ENCODE measurements around the gene JAKMIP2. TPM values are rescaled to one million over a fixed set of nuclear protein-coding genes. Genes with fewer than 3 reads are reported as not detected.
A peak's percentile ranks its signal among the peaks of the same experiment; 100 is the strongest.
"Not testable (repeated sequence)": the region's sequence is repeated elsewhere in the genome, so short reads cannot be mapped to it uniquely, and the experiment has no call there.

JAKMIP2 gene
- total RNA-seq, 1 donor from 2014 or later: 6.0 TPM

DNA sequence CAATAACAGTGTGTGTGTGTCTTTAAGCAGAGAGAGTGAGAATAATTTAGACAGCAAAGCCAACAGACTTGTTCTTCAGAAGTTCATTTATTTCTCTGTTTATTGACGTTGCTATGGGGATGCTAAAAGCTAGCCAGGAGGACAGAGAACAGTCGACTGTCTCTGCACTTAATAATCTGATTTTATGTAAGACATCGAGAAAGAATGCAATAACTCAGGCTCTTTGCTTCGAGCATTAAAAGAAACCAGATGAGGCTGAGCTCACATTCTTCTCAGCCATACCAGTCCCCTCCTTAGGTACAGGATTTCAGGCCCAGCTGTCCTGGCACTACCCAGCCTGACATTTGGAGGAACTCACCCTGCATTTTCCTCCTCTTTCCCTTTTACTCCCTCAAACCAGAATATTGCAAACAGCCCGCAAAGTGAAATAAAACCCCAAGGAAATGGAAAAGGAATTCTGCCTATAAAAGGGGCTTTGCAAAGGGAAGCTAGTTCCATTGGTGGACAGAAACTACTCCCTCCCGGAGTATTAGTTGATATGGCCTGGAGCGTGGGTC, 228.2 kb downstream of the JAKMIP2 start:
- no peak overlapping the region for H3K4me3 Mint-ChIP-seq (ENCODE audit: low read depth)
- TF ChIP-seq, protein P1, sequence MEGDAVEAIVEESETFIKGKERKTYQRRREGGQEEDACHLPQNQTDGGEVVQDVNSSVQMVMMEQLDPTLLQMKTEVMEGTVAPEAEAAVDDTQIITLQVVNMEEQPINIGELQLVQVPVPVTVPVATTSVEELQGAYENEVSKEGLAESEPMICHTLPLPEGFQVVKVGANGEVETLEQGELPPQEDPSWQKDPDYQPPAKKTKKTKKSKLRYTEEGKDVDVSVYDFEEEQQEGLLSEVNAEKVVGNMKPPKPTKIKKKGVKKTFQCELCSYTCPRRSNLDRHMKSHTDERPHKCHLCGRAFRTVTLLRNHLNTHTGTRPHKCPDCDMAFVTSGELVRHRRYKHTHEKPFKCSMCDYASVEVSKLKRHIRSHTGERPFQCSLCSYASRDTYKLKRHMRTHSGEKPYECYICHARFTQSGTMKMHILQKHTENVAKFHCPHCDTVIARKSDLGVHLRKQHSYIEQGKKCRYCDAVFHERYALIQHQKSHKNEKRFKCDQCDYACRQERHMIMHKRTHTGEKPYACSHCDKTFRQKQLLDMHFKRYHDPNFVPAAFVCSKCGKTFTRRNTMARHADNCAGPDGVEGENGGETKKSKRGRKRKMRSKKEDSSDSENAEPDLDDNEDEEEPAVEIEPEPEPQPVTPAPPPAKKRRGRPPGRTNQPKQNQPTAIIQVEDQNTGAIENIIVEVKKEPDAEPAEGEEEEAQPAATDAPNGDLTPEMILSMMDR (IDR thresholded peaks at IDR 0.05; ENCODE audit: unreplicated experiment): no peak

GRCh38 chr5:147553817-147554216, 228.7 kb downstream of the JAKMIP2 start:
- not testable (repeated sequence) for H3K9me3 Mint-ChIP-seq (ENCODE audit: low read depth); H3K4me3 Mint-ChIP-seq (ENCODE audit: low read depth); DNase-seq (ENCODE audit: low spot score, unreplicated experiment); H3K27me3 Mint-ChIP-seq; H3K36me3 Mint-ChIP-seq (ENCODE audit: insufficient read depth)
- H3K4me1 Mint-ChIP-seq (ENCODE audit: low read depth): peaks cover 10% of the 10 kb centered on the region
- H3K27ac Mint-ChIP-seq: peak overlapping the region; percentile 14

More for the DNA sequence above, 228.2 kb downstream of the JAKMIP2 start:
- Mint-ChIP-seq H3K27ac (peak overlapping the region; percentile 14), H3K36me3 (ENCODE audit: insufficient read depth) (no peaks in the 10 kb centered on the region), H3K9me3 (ENCODE audit: low read depth) (peaks cover 6% of the 10 kb centered on the region), H3K27me3 (no peaks in the 10 kb centered on the region), H3K4me1 (ENCODE audit: low read depth) (peaks cover 10% of the 10 kb centered on the region)
- DNase-seq (ENCODE audit: low spot score, unreplicated experiment): no peak

DNA sequence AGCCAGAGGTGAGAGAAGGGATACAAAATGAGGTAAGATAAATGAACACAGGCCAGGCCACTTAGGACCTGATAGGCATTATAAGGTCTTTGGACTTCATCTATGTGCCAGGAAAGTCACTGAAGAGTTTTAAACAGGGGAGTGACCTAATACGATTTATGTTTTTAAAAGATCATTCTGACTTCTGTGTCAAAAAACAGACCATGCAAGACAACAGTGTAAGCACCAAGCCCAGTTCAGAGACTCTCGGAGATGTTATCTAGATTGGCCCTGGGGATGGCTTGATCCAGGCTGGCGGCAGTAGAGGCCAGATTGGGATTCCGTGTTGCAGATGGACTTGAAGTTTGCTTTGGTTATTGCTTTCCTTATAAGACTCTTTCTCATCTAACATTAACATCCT, 229.6 kb downstream of the JAKMIP2 start:
- TF ChIP-seq, protein P1 (IDR thresholded peaks at IDR 0.05; ENCODE audit: unreplicated experiment): no peak
- no peak overlapping the region for H3K4me3 Mint-ChIP-seq (ENCODE audit: low read depth)
- H3K4me1 Mint-ChIP-seq (ENCODE audit: low read depth): peaks cover 10% of the 10 kb centered on the region
- H3K36me3 Mint-ChIP-seq (ENCODE audit: insufficient read depth): no peaks in the 10 kb centered on the region
- DNase-seq (ENCODE audit: low spot score, unreplicated experiment): no peak
- H3K27ac Mint-ChIP-seq: no peak overlapping the region
- H3K9me3 Mint-ChIP-seq (ENCODE audit: low read depth): peaks cover 7% of the 10 kb centered on the region
- no peaks in the 10 kb centered on the region for H3K27me3 Mint-ChIP-seq

- peaks cover 10% of the 10 kb centered on the region for H3K4me1 Mint-ChIP-seq (ENCODE audit: low read depth)
- no peak overlapping the region for H3K4me3 Mint-ChIP-seq (ENCODE audit: low read depth)
- TF ChIP-seq, protein P1 (IDR thresholded peaks at IDR 0.05; ENCODE audit: unreplicated experiment): no peak
- DNase-seq (ENCODE audit: low spot score, unreplicated experiment): no peak
- H3K9me3 Mint-ChIP-seq (ENCODE audit: low read depth): peaks cover 7% of the 10 kb centered on the region
- no peaks in the 10 kb centered on the region for H3K27me3 Mint-ChIP-seq
- no peaks in the 10 kb centered on the region for H3K36me3 Mint-ChIP-seq (ENCODE audit: insufficient read depth)
- no peak overlapping the region for H3K27ac Mint-ChIP-seq
These were observed 230.9 kb downstream of the JAKMIP2 start for GRCh38 chr5:147551677-147552076.

- peaks cover 7% of the 10 kb centered on the region for H3K9me3 Mint-ChIP-seq (ENCODE audit: low read depth)
- H3K4me1 Mint-ChIP-seq (ENCODE audit: low read depth): no peaks in the 10 kb centered on the region
- DNase-seq (ENCODE audit: low spot score, unreplicated experiment): no peak
- TF ChIP-seq, protein P1 (IDR thresholded peaks at IDR 0.05; ENCODE audit: unreplicated experiment): no peak
- H3K36me3 Mint-ChIP-seq (ENCODE audit: insufficient read depth): no peaks in the 10 kb centered on the region
- no peak overlapping the region for H3K27ac Mint-ChIP-seq
- no peaks in the 10 kb centered on the region for H3K27me3 Mint-ChIP-seq
- no peak overlapping the region for H3K4me3 Mint-ChIP-seq (ENCODE audit: low read depth)
These were observed 234.8 kb downstream of the JAKMIP2 start for GRCh38 chr5:147547730-147548129.

DNA sequence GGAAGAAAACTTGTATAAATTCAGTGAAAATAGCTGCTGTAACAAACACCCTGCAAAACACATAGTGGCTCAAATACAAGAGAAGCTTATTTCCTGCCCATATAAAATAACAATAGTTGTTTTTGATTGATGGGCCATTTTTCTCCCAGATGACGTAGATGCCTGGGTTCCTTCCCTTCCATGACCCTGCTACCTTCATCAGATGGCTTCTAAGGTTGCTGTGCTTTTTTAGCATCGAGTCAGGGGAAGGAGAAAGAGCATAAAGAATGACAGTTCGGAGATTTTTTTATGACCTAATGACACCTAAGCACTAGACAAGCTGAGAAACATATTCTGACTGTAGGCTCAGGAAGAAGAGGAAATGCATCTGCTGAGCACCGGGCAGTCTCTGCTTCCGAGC, 238.0 kb downstream of the JAKMIP2 start:
- DNase-seq (ENCODE audit: low spot score, unreplicated experiment): no peak
- TF ChIP-seq, protein P1 (IDR thresholded peaks at IDR 0.05; ENCODE audit: unreplicated experiment): no peak
- peaks cover 3% of the 10 kb centered on the region for H3K9me3 Mint-ChIP-seq (ENCODE audit: low read depth)
- H3K27me3 Mint-ChIP-seq: no peaks in the 10 kb centered on the region
- no peaks in the 10 kb centered on the region for H3K36me3 Mint-ChIP-seq (ENCODE audit: insufficient read depth)
- no peak overlapping the region for H3K4me3 Mint-ChIP-seq (ENCODE audit: low read depth)
- no peak overlapping the region for H3K27ac Mint-ChIP-seq
- H3K4me1 Mint-ChIP-seq (ENCODE audit: low read depth): no peaks in the 10 kb centered on the region

Data from progenitor cell of endocrine pancreas (in vitro differentiated cells).